ENCODE results near the gene NELFCD. TPM values are rescaled to one million over a fixed set of nuclear protein-coding genes. Genes with fewer than 3 reads are reported as not detected.

The NELFCD gene
- total RNA-seq, 4 donors from 2014 or later, result 54.2 to 72.9 (median 56.8) TPM

- 68 to 87% methylated on average over 4 of the region's 4 CpGs for WGBS, 2 donors
Measured at GRCh38 chr20:58973179-58973578, 7.9 kb upstream of the NELFCD start.

DNA sequence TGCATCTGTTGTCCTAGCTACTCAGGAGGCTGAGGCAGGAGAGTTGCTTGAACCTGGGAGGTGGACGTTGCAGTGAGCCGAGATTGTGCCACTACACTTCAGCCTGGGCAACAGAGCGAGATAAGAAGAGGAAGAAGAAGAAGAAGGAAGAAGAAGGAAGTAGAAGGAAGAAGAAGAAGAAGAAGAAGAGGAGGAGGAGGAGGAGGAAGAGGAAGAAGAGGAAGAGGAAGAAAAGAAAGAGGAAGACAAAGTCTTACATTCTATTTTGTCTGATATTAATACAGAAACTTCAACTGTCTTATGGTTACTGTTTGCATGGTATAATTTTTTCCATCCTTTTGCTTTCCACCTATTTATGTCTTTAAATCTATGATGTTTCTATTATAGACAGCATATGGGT, 7.2 kb upstream of the NELFCD start:
- 89 to 90% methylated on average over 3 of the region's 3 CpGs for WGBS, 2 donors
- Histone ChIP-seq H3K27me3 (no peaks in the 10 kb centered on the region), H3K4me3 (no peak overlapping the region), H3K9me3 (peaks cover 0 to 35% (median 0%) of the 10 kb centered on the region in 4 donors), H3K4me1 (no peaks in the 10 kb centered on the region), H3K27ac (no peak overlapping the region), H3K36me3 (no peaks in the 10 kb centered on the region)
- DNase-seq (ENCODE audit: low spot score in 2 of 2), result no peak
- no peak for TF ChIP-seq POLR2A (IDR thresholded peaks at IDR 0.05)
- TF ChIP-seq EP300 (IDR thresholded peaks at IDR 0.05), result no peak
- TF ChIP-seq, protein P1, sequence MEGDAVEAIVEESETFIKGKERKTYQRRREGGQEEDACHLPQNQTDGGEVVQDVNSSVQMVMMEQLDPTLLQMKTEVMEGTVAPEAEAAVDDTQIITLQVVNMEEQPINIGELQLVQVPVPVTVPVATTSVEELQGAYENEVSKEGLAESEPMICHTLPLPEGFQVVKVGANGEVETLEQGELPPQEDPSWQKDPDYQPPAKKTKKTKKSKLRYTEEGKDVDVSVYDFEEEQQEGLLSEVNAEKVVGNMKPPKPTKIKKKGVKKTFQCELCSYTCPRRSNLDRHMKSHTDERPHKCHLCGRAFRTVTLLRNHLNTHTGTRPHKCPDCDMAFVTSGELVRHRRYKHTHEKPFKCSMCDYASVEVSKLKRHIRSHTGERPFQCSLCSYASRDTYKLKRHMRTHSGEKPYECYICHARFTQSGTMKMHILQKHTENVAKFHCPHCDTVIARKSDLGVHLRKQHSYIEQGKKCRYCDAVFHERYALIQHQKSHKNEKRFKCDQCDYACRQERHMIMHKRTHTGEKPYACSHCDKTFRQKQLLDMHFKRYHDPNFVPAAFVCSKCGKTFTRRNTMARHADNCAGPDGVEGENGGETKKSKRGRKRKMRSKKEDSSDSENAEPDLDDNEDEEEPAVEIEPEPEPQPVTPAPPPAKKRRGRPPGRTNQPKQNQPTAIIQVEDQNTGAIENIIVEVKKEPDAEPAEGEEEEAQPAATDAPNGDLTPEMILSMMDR (IDR thresholded peaks at IDR 0.05), result no peak

More at GRCh38 chr20:58973179-58973578, 7.9 kb upstream of the NELFCD start:
- H3K4me1 ChIP-seq, result no peaks in the 10 kb centered on the region
- TF ChIP-seq, protein P1 (IDR thresholded peaks at IDR 0.05), result no peak
- TF ChIP-seq POLR2A (IDR thresholded peaks at IDR 0.05) (no peak), EP300 (IDR thresholded peaks at IDR 0.05) (no peak)
- H3K9me3 ChIP-seq, result peaks cover 0 to 35% (median 0%) of the 10 kb centered on the region in 4 donors
- DNase-seq (ENCODE audit: low spot score in 2 of 2), result no peak
- H3K27ac ChIP-seq, result no peak overlapping the region
- H3K4me3 ChIP-seq, result no peak overlapping the region
- no peaks in the 10 kb centered on the region for H3K27me3 ChIP-seq
- H3K36me3 ChIP-seq, result no peaks in the 10 kb centered on the region

GRCh38 chr20:58975353-58975752, 5.7 kb upstream of the NELFCD start:
- TF ChIP-seq, protein P1 (IDR thresholded peaks at IDR 0.05), result no peak
- TF ChIP-seq POLR2A (IDR thresholded peaks at IDR 0.05), result no peak
- no peak for TF ChIP-seq EP300 (IDR thresholded peaks at IDR 0.05)
- peaks cover 0 to 27% (median 0%) of the 10 kb centered on the region in 4 donors for H3K9me3 ChIP-seq
- DNase-seq (ENCODE audit: low spot score in 2 of 2), result no peak
- no peak overlapping the region for H3K27ac ChIP-seq
- H3K27me3 ChIP-seq, result no peaks in the 10 kb centered on the region
- H3K4me3 ChIP-seq, result no peak overlapping the region
- 77 to 86% methylated on average over 1 of the region's 1 CpG for WGBS, 2 donors
- no peaks in the 10 kb centered on the region for H3K36me3 ChIP-seq
- H3K4me1 ChIP-seq, result peaks cover 0 to under 1% (median 0%) of the 10 kb centered on the region in 4 donors

- Histone ChIP-seq H3K36me3 (no peaks in the 10 kb centered on the region), H3K27me3 (no peaks in the 10 kb centered on the region), H3K9me3 (peaks cover 0 to 27% (median 0%) of the 10 kb centered on the region in 4 donors), H3K27ac (no peak overlapping the region), H3K4me1 (peaks cover 0 to 6% (median 0%) of the 10 kb centered on the region in 4 donors), H3K4me3 (no peak overlapping the region)
- no peak for DNase-seq (ENCODE audit: low spot score in 2 of 2)
- 79 to 82% methylated on average over 3 of the region's 3 CpGs for WGBS, 2 donors
- no peak for TF ChIP-seq POLR2A (IDR thresholded peaks at IDR 0.05)
Measured at GRCh38 chr20:58976061-58976730, 4.9 kb upstream of the NELFCD start.

GRCh38 chr20:58978351-58979190, 2.5 kb upstream of the NELFCD start:
- no peak for DNase-seq (ENCODE audit: low spot score in 2 of 2)
- no peak overlapping the region for H3K4me3 ChIP-seq
- no peaks in the 10 kb centered on the region for H3K27me3 ChIP-seq
- peaks cover 0 to 27% (median 0%) of the 10 kb centered on the region in 4 donors for H3K9me3 ChIP-seq
- TF ChIP-seq POLR2A (IDR thresholded peaks at IDR 0.05) (no peak), EP300 (IDR thresholded peaks at IDR 0.05) (no peak)
- TF ChIP-seq, protein P1 (IDR thresholded peaks at IDR 0.05), result no peak
- H3K4me1 ChIP-seq, result peaks cover 0 to 22% (median 12%) of the 10 kb centered on the region in 4 donors
- 69 to 74% methylated on average over 6 of the region's 6 CpGs for WGBS, 2 donors
- H3K27ac ChIP-seq, result no peak overlapping the region
- no peaks in the 10 kb centered on the region for H3K36me3 ChIP-seq

Measured in tibial nerve (tissue), 4 donors.